ENCODE data around the gene SLU7. TPM values are rescaled to one million over a fixed set of nuclear protein-coding genes. Genes with fewer than 3 reads are reported as not detected.

SLU7 gene
- total RNA-seq, 1 donor from 2014 or later, result 44.7 TPM

DNA sequence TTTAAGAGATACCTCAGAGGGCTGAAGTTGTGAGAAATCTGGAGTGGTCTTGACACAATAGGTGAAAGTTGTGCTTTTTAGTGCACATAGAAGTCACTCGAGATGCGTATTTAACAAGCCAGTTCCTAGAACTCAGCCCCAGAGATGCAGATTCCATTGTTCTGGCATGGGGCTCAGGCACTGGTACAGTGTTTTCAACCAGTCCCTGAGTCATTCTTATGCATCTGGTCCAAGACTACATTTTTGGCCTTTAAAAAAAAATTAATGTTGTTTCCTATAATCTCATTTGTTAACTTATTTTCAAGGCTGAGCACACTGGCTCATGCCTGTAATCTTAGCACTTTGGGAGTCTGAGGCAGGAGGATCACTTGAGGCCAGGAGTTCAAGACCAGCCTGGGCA, 32.4 kb upstream of the SLU7 start:
- DNase-seq, result no peak
- TF ChIP-seq, protein P1, sequence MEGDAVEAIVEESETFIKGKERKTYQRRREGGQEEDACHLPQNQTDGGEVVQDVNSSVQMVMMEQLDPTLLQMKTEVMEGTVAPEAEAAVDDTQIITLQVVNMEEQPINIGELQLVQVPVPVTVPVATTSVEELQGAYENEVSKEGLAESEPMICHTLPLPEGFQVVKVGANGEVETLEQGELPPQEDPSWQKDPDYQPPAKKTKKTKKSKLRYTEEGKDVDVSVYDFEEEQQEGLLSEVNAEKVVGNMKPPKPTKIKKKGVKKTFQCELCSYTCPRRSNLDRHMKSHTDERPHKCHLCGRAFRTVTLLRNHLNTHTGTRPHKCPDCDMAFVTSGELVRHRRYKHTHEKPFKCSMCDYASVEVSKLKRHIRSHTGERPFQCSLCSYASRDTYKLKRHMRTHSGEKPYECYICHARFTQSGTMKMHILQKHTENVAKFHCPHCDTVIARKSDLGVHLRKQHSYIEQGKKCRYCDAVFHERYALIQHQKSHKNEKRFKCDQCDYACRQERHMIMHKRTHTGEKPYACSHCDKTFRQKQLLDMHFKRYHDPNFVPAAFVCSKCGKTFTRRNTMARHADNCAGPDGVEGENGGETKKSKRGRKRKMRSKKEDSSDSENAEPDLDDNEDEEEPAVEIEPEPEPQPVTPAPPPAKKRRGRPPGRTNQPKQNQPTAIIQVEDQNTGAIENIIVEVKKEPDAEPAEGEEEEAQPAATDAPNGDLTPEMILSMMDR (IDR thresholded peaks at IDR 0.05; ENCODE audit: partially characterized antibody, unreplicated experiment), result no peak
- H3K4me1 Mint-ChIP-seq (ENCODE audit: low read depth, unreplicated experiment), result no peaks in the 10 kb centered on the region
- H3K27ac Mint-ChIP-seq (ENCODE audit: unreplicated experiment), result no peak overlapping the region
- no peak overlapping the region for H3K4me3 Mint-ChIP-seq (ENCODE audit: unreplicated experiment)
- H3K9me3 Mint-ChIP-seq (ENCODE audit: unreplicated experiment), result peaks cover 1% of the 10 kb centered on the region
- no peaks in the 10 kb centered on the region for H3K27me3 Mint-ChIP-seq (ENCODE audit: unreplicated experiment)
- H3K36me3 Mint-ChIP-seq (ENCODE audit: unreplicated experiment), result peaks cover 5% of the 10 kb centered on the region

DNA sequence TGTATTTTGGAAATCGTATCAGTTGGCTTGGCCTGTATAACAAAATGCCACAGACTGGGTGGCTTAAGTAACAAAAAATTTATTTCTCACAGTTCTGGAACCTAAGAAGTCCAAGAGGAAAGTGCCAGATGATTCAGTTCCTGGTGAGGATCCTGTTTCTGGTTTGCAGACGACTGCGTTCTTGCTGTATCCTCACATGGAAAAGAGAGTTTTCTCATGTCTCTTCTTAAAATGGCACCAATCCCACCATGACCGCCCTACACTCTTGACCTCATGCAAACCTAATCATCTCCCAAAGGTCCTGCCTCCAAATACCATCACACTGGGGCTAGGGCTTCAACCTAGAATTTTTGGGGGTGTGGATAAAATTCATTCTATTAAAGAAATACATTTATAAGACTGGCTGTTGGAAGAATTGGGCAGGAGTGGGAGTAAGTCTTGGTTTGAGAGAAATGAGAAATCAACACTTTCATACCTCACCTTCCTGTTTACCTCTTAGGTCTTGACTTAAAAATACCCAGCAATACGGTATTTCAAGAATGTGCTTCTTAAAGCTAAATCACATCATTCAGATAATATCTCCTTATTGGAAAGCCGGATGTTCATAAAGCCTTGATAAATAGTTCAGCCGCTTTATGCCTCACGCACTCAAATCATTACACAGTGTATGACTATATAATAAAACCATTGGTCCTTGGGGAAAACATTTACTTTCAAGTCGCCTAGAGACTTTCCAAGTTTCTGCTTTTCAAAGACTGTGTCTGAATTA, 31.5 kb upstream of the SLU7 start:
- Mint-ChIP-seq H3K27me3 (ENCODE audit: unreplicated experiment) (no peaks in the 10 kb centered on the region), H3K4me1 (ENCODE audit: low read depth, unreplicated experiment) (no peaks in the 10 kb centered on the region), H3K27ac (ENCODE audit: unreplicated experiment) (no peak overlapping the region), H3K36me3 (ENCODE audit: unreplicated experiment) (peaks cover 5% of the 10 kb centered on the region), H3K4me3 (ENCODE audit: unreplicated experiment) (no peak overlapping the region), H3K9me3 (ENCODE audit: unreplicated experiment) (peaks cover 1% of the 10 kb centered on the region)
- TF ChIP-seq, protein P1 (IDR thresholded peaks at IDR 0.05; ENCODE audit: partially characterized antibody, unreplicated experiment), result no peak
- DNase-seq, result no peak

DNA sequence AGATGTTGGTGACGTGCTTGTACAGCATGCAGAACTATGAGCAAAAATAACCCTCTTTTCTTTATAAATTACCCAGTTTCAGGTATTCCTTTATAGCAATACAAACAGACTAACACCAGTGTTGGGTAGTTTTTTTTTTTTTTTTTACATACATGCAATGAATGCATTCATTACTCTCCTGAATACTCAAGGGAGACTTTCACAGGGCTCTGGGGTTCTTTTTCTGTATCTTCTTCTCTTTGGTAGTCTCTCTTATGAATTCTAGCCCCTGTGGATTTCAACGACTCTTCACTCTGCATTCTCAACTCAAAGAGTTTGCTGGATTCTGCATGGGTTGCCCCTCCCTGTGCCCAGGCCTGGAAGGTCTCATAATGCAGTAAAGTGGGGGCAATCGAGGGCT, 30.6 kb upstream of the SLU7 start:
- H3K9me3 Mint-ChIP-seq (ENCODE audit: unreplicated experiment), result peaks cover 1% of the 10 kb centered on the region
- no peak overlapping the region for H3K27ac Mint-ChIP-seq (ENCODE audit: unreplicated experiment)
- H3K36me3 Mint-ChIP-seq (ENCODE audit: unreplicated experiment), result peaks cover 5% of the 10 kb centered on the region
- no peak overlapping the region for H3K4me3 Mint-ChIP-seq (ENCODE audit: unreplicated experiment)
- no peaks in the 10 kb centered on the region for H3K27me3 Mint-ChIP-seq (ENCODE audit: unreplicated experiment)
- DNase-seq, result no peak
- TF ChIP-seq, protein P1 (IDR thresholded peaks at IDR 0.05; ENCODE audit: partially characterized antibody, unreplicated experiment), result no peak
- no peaks in the 10 kb centered on the region for H3K4me1 Mint-ChIP-seq (ENCODE audit: low read depth, unreplicated experiment)

DNA sequence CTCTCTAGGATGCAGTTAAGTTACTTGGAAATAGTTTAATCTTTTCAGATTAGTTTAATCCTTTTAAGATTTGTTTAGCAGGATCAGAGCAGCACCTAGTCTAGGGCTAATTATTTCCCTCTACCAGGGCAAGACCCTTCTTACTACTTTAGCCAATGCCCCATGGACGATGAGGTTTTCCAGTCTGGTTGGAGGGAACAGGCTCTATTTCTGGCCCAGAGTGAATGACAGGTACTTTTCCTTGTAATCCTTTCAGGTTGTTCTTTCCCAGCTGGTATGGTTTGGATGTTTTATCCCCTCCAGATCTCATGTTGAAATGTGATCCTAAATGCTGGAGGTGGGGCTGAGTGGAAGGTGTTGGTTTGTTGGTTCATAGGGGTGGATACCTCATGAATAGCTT, 30.0 kb upstream of the SLU7 start:
- H3K36me3 Mint-ChIP-seq (ENCODE audit: unreplicated experiment), result peaks cover 5% of the 10 kb centered on the region
- TF ChIP-seq, protein P1 (IDR thresholded peaks at IDR 0.05; ENCODE audit: partially characterized antibody, unreplicated experiment), result no peak
- DNase-seq, result no peak
- H3K4me1 Mint-ChIP-seq (ENCODE audit: low read depth, unreplicated experiment), result no peaks in the 10 kb centered on the region
- no peaks in the 10 kb centered on the region for H3K27me3 Mint-ChIP-seq (ENCODE audit: unreplicated experiment)
- H3K9me3 Mint-ChIP-seq (ENCODE audit: unreplicated experiment), result peaks cover 1% of the 10 kb centered on the region
- no peak overlapping the region for H3K4me3 Mint-ChIP-seq (ENCODE audit: unreplicated experiment)
- H3K27ac Mint-ChIP-seq (ENCODE audit: unreplicated experiment), result no peak overlapping the region

DNA sequence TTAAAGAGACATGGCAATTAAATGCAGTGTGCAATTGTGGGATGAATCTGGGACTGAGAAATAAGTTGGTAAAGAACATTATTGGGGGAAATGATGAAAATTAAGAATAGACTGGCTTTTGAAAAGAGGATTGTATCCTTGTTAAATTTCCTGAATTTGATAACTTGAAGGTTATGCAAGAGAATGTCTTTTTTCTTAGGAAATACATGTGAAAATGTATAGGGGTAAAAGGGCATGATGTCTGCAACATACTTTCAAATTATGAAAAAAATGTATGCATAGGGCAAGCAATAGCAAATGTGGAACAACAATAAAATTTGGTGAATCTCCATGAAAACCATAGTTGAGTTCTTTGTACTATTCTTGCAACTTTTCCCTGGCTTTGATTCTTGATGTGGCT, 26.9 kb upstream of the SLU7 start:
- no peak overlapping the region for H3K4me3 Mint-ChIP-seq (ENCODE audit: unreplicated experiment)

More for the DNA sequence above, 26.9 kb upstream of the SLU7 start:
- DNase-seq, result no peak
- Mint-ChIP-seq H3K27ac (ENCODE audit: unreplicated experiment) (no peak overlapping the region), H3K4me1 (ENCODE audit: low read depth, unreplicated experiment) (no peaks in the 10 kb centered on the region), H3K27me3 (ENCODE audit: unreplicated experiment) (no peaks in the 10 kb centered on the region), H3K36me3 (ENCODE audit: unreplicated experiment) (peaks cover 5% of the 10 kb centered on the region), H3K9me3 (ENCODE audit: unreplicated experiment) (no peaks in the 10 kb centered on the region)
- TF ChIP-seq, protein P1 (IDR thresholded peaks at IDR 0.05; ENCODE audit: partially characterized antibody, unreplicated experiment), result no peak

Data from glutamatergic neuron (in vitro differentiated cells).